Measurements from ENCODE around the gene MOXD1. TPM values are rescaled to one million over a fixed set of nuclear protein-coding genes. Genes with fewer than 3 reads are reported as not detected.

The MOXD1 gene
- total RNA-seq, 2 experiments from 2014 or later: not detected

GRCh38 chr6:132268209-132268608 is 133.1 kb downstream of the MOXD1 start:
- H3K27ac Mint-ChIP-seq: no peak overlapping the region
- DNase-seq: no peak
- CTCF ChIA-PET: interaction anchor here (0.6 to 5.2 kb wide), 5 partner anchors 12 to 244 kb away, joined by 3 to 95 read pairs (median 4); partner anchors contain the start of gene STX7
- no peak for TF ChIP-seq CTCF (IDR thresholded peaks at IDR 0.05)
- intact Hi-C loops (cut with micrococcal nuclease): no loop called here
- peaks cover 4% of the 10 kb centered on the region for H3K27me3 Mint-ChIP-seq
- POLR2A ChIA-PET: no interaction called here
- no peak for ATAC-seq
- H3K36me3 Mint-ChIP-seq (ENCODE audit: low read depth): no peaks in the 10 kb centered on the region
- H3K4me3 Mint-ChIP-seq: no peak overlapping the region
- H3K4me1 Mint-ChIP-seq (ENCODE audit: low read depth): no peaks in the 10 kb centered on the region
- no peaks in the 10 kb centered on the region for H3K9me3 Mint-ChIP-seq

DNA sequence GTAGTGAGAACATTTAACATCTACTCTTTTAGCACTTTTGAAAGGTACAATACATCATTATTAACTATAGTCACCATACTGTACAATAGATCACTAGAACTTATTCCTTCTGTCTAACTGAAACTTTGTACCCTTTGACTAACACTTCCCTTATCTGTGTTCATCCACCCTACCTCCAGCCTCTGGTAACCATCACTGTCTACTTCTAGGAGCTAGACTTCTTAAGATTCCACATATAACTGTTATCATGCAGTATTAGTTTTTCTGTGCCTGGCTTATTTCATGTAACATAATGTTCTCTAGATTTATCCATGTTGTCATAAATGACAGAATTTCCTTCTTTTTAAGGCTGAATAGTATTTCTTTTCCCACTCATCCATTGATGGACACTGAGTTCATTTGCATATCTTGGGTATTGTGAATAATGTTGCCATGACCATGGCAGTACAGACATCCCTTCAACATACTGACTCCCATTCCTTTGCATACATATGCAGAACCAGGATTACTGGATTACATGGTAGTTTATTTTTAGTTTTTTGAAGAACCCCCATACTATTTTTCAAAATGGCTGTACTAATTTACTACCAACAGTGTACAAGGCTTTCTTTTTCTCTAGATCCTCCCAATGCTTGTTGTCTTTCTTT is 135.7 kb downstream of the MOXD1 start:
- DNase-seq: no peak
- H3K4me3 Mint-ChIP-seq: no peak overlapping the region
- intact Hi-C loops (cut with micrococcal nuclease): no loop called here
- no peaks in the 10 kb centered on the region for H3K9me3 Mint-ChIP-seq
- H3K27me3 Mint-ChIP-seq: peaks cover 11% of the 10 kb centered on the region
- no peaks in the 10 kb centered on the region for H3K4me1 Mint-ChIP-seq (ENCODE audit: low read depth)
- TF ChIP-seq CTCF (IDR thresholded peaks at IDR 0.05): no peak
- no peak for ATAC-seq
- CTCF ChIA-PET: interaction anchor here (1.4 kb wide), 1 partner anchor 14 kb away, joined by 5 read pairs; no protein-coding TSS in a partner anchor
- H3K36me3 Mint-ChIP-seq (ENCODE audit: low read depth): no peaks in the 10 kb centered on the region
- POLR2A ChIA-PET: no interaction called here
- no peak overlapping the region for H3K27ac Mint-ChIP-seq

GRCh38 chr6:132264021-132264500 is 137.2 kb downstream of the MOXD1 start:
- CTCF ChIA-PET: interaction anchor here (0.9 to 5.4 kb wide), 3 partner anchors 10 to 15 kb away, joined by 3 to 37 read pairs (median 4); no protein-coding TSS in a partner anchor
- peaks cover 14% of the 10 kb centered on the region for H3K27me3 Mint-ChIP-seq
- no peak for ATAC-seq

GRCh38 chr6:132261354-132261753 is 139.9 kb downstream of the MOXD1 start:
- ChIA-PET POLR2A (no interaction called here), CTCF (interaction anchor here (5.4 kb wide), 1 partner anchor 18 kb away, joined by 37 read pairs; no protein-coding TSS in a partner anchor)
- no peaks in the 10 kb centered on the region for H3K36me3 Mint-ChIP-seq (ENCODE audit: low read depth)
- H3K4me3 Mint-ChIP-seq: no peak overlapping the region
- peaks cover 18% of the 10 kb centered on the region for H3K27me3 Mint-ChIP-seq
- no peak for TF ChIP-seq CTCF (IDR thresholded peaks at IDR 0.05)
- intact Hi-C loops (cut with micrococcal nuclease): no loop called here
- DNase-seq (no peak), ATAC-seq (no peak)
- no peaks in the 10 kb centered on the region for H3K4me1 Mint-ChIP-seq (ENCODE audit: low read depth)
- H3K9me3 Mint-ChIP-seq: no peaks in the 10 kb centered on the region
- no peak overlapping the region for H3K27ac Mint-ChIP-seq

More at GRCh38 chr6:132264021-132264500, 137.2 kb downstream of the MOXD1 start:
- intact Hi-C loops (cut with micrococcal nuclease): no loop called here
- H3K9me3 Mint-ChIP-seq: no peaks in the 10 kb centered on the region
- POLR2A ChIA-PET: no interaction called here
- H3K27ac Mint-ChIP-seq: no peak overlapping the region
- H3K4me3 Mint-ChIP-seq: no peak overlapping the region
- H3K36me3 Mint-ChIP-seq (ENCODE audit: low read depth): no peaks in the 10 kb centered on the region
- no peak for DNase-seq
- no peak for TF ChIP-seq CTCF (IDR thresholded peaks at IDR 0.05)
- H3K4me1 Mint-ChIP-seq (ENCODE audit: low read depth): no peaks in the 10 kb centered on the region

GRCh38 chr6:132259070-132259469 is 142.2 kb downstream of the MOXD1 start:
- TF ChIP-seq CTCF (IDR thresholded peaks at IDR 0.05): no peak
- POLR2A ChIA-PET: no interaction called here
- intact Hi-C loops (cut with micrococcal nuclease): no loop called here
- no peaks in the 10 kb centered on the region for H3K9me3 Mint-ChIP-seq
- DNase-seq (no peak), ATAC-seq (no peak)
- H3K36me3 Mint-ChIP-seq (ENCODE audit: low read depth): no peaks in the 10 kb centered on the region
- CTCF ChIA-PET: interaction anchor here (1.1 to 5.4 kb wide), 4 partner anchors 10 to 121 kb away, joined by 3 to 37 read pairs (median 9); no protein-coding TSS in a partner anchor
- H3K27me3 Mint-ChIP-seq: peaks cover 22% of the 10 kb centered on the region
- H3K4me1 Mint-ChIP-seq (ENCODE audit: low read depth): no peaks in the 10 kb centered on the region
- H3K27ac Mint-ChIP-seq: no peak overlapping the region
- no peak overlapping the region for H3K4me3 Mint-ChIP-seq
